Measurements from ENCODE around the gene TCERG1L. TPM values are rescaled to one million over a fixed set of nuclear protein-coding genes. Genes with fewer than 3 reads are reported as not detected.

TCERG1L gene
- total RNA-seq, 2 donors from 2014 or later, result 1.6 to 4.5 TPM

DNA sequence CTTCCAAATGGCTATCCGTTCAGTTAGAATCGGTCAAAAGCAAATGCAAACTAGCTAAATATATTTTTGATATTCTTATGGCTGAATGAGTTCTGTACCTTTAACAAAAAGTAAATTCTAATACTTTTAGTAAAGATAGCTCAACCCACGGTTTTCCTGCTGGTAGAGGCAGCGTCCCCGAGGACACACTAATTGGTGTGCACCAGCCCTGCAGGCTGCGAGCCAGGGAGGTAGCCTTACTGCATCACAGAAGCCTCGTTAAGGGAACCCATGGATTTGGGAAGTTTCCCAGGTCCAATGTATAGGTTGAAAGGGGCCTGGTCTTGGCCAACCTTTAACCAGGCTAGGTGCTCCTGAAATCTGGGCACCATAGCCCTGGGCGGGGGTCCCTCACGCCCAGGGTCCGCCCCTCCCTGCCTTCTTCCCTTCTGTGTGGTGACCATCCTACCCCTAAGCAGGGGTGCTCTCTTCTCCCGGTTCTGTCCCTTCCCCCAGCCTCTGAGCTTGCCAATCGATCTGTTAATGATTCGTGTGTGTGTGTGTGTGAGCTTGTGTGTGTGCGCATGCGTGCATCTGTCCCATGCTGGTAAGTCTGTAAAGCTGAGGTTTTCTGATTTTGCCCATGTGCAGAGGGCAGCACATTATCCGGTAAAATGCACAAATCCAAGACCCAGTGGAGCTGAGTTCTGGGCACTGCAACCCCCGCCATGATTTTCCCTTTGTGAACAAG, 191.7 kb downstream of the TCERG1L start:
- TF ChIP-seq, protein P1, sequence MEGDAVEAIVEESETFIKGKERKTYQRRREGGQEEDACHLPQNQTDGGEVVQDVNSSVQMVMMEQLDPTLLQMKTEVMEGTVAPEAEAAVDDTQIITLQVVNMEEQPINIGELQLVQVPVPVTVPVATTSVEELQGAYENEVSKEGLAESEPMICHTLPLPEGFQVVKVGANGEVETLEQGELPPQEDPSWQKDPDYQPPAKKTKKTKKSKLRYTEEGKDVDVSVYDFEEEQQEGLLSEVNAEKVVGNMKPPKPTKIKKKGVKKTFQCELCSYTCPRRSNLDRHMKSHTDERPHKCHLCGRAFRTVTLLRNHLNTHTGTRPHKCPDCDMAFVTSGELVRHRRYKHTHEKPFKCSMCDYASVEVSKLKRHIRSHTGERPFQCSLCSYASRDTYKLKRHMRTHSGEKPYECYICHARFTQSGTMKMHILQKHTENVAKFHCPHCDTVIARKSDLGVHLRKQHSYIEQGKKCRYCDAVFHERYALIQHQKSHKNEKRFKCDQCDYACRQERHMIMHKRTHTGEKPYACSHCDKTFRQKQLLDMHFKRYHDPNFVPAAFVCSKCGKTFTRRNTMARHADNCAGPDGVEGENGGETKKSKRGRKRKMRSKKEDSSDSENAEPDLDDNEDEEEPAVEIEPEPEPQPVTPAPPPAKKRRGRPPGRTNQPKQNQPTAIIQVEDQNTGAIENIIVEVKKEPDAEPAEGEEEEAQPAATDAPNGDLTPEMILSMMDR (conservative IDR thresholded peaks at IDR 0.05), result no peak
- no peaks in the 10 kb centered on the region for H3K9me3 ChIP-seq (ENCODE audit: control insufficient read depth, low read length)
- H3K36me3 ChIP-seq (ENCODE audit: control insufficient read depth, insufficient read depth, low read length), result no peaks in the 10 kb centered on the region
- Mint-ChIP-seq H3K9me3 (peaks cover 17% of the 10 kb centered on the region), H3K4me1 (no peaks in the 10 kb centered on the region), H3K27me3 (ENCODE audit: insufficient read depth) (no peaks in the 10 kb centered on the region), H3K4me3 (no peak overlapping the region), H3K27ac (no peak overlapping the region), H3K36me3 (ENCODE audit: low read depth) (peaks cover 5% of the 10 kb centered on the region)
- H3K9ac ChIP-seq (ENCODE audit: extremely low read depth, low read length, poor library complexity, severe bottlenecking), result no peak overlapping the region
- no peak overlapping the region for H3K4me3 ChIP-seq (ENCODE audit: low read length)
- H3K4me1 ChIP-seq (ENCODE audit: control insufficient read depth, insufficient read depth, low read length), result no peaks in the 10 kb centered on the region
- 92 to 94% methylated on average over 9 to 17 of the region's 17 CpGs for WGBS, 2 experiments (ENCODE audit: insufficient coverage in 1 of 2, insufficient read length in 1 of 2)
- H3K27me3 ChIP-seq (ENCODE audit: control insufficient read depth, insufficient read depth, low read length, poor library complexity, severe bottlenecking), result no peaks in the 10 kb centered on the region
- H3K27ac ChIP-seq (ENCODE audit: low read depth, low read length), result no peak overlapping the region
- DNase-seq, result no peak

GRCh38 chr10:131117416-131118212, 193.9 kb downstream of the TCERG1L start:
- Mint-ChIP-seq H3K4me1 (no peaks in the 10 kb centered on the region), H3K9me3 (peaks cover 11% of the 10 kb centered on the region), H3K27ac (no peak overlapping the region), H3K4me3 (no peak overlapping the region), H3K36me3 (ENCODE audit: low read depth) (peaks cover 5% of the 10 kb centered on the region), H3K27me3 (ENCODE audit: insufficient read depth) (no peaks in the 10 kb centered on the region)
- 92 to 93% methylated on average over 10 to 21 of the region's 21 CpGs for WGBS, 2 experiments (ENCODE audit: insufficient coverage in 1 of 2, insufficient read length in 1 of 2)
- TF ChIP-seq, protein P1 (conservative IDR thresholded peaks at IDR 0.05), result no peak
- Histone ChIP-seq H3K27me3 (ENCODE audit: control insufficient read depth, insufficient read depth, low read length, poor library complexity, severe bottlenecking) (no peaks in the 10 kb centered on the region), H3K27ac (ENCODE audit: low read depth, low read length) (no peak overlapping the region), H3K9ac (ENCODE audit: extremely low read depth, low read length, poor library complexity, severe bottlenecking) (no peak overlapping the region), H3K9me3 (ENCODE audit: control insufficient read depth, low read length) (no peaks in the 10 kb centered on the region), H3K4me1 (ENCODE audit: control insufficient read depth, insufficient read depth, low read length) (no peaks in the 10 kb centered on the region), H3K4me3 (ENCODE audit: low read length) (no peak overlapping the region), H3K36me3 (ENCODE audit: control insufficient read depth, insufficient read depth, low read length) (no peaks in the 10 kb centered on the region)
- no peak for DNase-seq

DNA sequence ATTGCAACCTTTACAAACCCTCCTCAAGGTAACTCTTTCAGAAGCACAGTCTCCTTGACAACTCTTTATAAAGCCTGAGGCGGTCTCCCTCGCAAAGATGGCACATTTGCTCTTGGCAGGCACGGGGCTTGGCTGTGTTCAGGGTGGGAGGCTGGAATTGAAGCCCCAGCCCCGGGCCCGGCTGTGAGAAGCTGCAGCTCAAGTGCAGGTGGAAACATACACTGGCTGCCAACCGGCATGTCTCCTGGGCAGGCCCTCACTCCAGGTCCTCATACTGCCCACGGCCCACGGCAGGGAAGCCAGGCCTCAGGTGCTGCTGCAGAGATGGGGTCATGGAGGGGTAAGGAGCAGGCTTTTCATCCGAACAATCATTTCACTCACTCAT, 194.5 kb downstream of the TCERG1L start:
- H3K27me3 ChIP-seq (ENCODE audit: control insufficient read depth, insufficient read depth, low read length, poor library complexity, severe bottlenecking), result no peaks in the 10 kb centered on the region
- no peak for DNase-seq
- WGBS, 2 experiments (ENCODE audit: insufficient coverage in 1 of 2, insufficient read length in 1 of 2), result 93 to 98% methylated on average over 9 of the region's 9 CpGs
- no peak overlapping the region for H3K4me3 ChIP-seq (ENCODE audit: low read length)
- no peak overlapping the region for H3K9ac ChIP-seq (ENCODE audit: extremely low read depth, low read length, poor library complexity, severe bottlenecking)
- Mint-ChIP-seq H3K4me3 (no peak overlapping the region), H3K9me3 (peaks cover 6% of the 10 kb centered on the region), H3K36me3 (ENCODE audit: low read depth) (peaks cover 5% of the 10 kb centered on the region), H3K4me1 (no peaks in the 10 kb centered on the region), H3K27ac (no peak overlapping the region), H3K27me3 (ENCODE audit: insufficient read depth) (no peaks in the 10 kb centered on the region)
- TF ChIP-seq, protein P1 (conservative IDR thresholded peaks at IDR 0.05), result no peak
- no peaks in the 10 kb centered on the region for H3K4me1 ChIP-seq (ENCODE audit: control insufficient read depth, insufficient read depth, low read length)
- H3K36me3 ChIP-seq (ENCODE audit: control insufficient read depth, insufficient read depth, low read length), result no peaks in the 10 kb centered on the region
- no peaks in the 10 kb centered on the region for H3K9me3 ChIP-seq (ENCODE audit: control insufficient read depth, low read length)
- H3K27ac ChIP-seq (ENCODE audit: low read depth, low read length), result no peak overlapping the region

Data from endodermal cell (in vitro differentiated cells).